IPS DF 6.9 (cell line): Measurements from ENCODE around the gene RNF44.

Experiments
- DNase-seq: peaks from one replicate; pipeline ENCODE4 v3.0.0-alpha.2; 2013; ENCODE audit warnings: low read depth, low spot score
- H3K27ac ChIP-seq: one replicate; pipeline ENCODE4 v1.5.1; 2013; ENCODE audit warnings: low read length, control low read depth
- H3K27me3 ChIP-seq: 2 replicates; pipeline ENCODE4 v1.6.1; 2013; ENCODE audit warnings: mild to moderate bottlenecking, low read length; ENCODE audit not compliant: control insufficient read depth, insufficient read depth
- H3K36me3 ChIP-seq: 2 replicates; pipeline ENCODE4 v1.6.1; 2013; ENCODE audit warnings: low read length; ENCODE audit not compliant: control insufficient read depth, insufficient read depth
- H3K4me1 ChIP-seq: 2 replicates; pipeline ENCODE4 v1.6.1; 2013; ENCODE audit warnings: low read length; ENCODE audit not compliant: control insufficient read depth, insufficient read depth
- H3K4me3 ChIP-seq: 2 replicates; pipeline ENCODE4 v1.5.1; 2013; ENCODE audit warnings: mild to moderate bottlenecking, low read length
- H3K9me3 ChIP-seq: 2 replicates; pipeline ENCODE4 v1.6.1; 2013; ENCODE audit warnings: low read length, inconsistent platforms; ENCODE audit not compliant: control insufficient read depth, insufficient read depth
- WGBS: extraction: QIAGEN DNeasy Blood & Tissue Kit; methylation state at CpG from one replicate; pipeline ENCODE4 v1.1.7; 2013; ENCODE audit warnings: mixed read lengths, missing lambda C conversion rate; ENCODE audit not compliant: insufficient read length, insufficient coverage; 5-methylcytosine and 5-hydroxymethylcytosine counted together

Gene RNF44

DNA sequence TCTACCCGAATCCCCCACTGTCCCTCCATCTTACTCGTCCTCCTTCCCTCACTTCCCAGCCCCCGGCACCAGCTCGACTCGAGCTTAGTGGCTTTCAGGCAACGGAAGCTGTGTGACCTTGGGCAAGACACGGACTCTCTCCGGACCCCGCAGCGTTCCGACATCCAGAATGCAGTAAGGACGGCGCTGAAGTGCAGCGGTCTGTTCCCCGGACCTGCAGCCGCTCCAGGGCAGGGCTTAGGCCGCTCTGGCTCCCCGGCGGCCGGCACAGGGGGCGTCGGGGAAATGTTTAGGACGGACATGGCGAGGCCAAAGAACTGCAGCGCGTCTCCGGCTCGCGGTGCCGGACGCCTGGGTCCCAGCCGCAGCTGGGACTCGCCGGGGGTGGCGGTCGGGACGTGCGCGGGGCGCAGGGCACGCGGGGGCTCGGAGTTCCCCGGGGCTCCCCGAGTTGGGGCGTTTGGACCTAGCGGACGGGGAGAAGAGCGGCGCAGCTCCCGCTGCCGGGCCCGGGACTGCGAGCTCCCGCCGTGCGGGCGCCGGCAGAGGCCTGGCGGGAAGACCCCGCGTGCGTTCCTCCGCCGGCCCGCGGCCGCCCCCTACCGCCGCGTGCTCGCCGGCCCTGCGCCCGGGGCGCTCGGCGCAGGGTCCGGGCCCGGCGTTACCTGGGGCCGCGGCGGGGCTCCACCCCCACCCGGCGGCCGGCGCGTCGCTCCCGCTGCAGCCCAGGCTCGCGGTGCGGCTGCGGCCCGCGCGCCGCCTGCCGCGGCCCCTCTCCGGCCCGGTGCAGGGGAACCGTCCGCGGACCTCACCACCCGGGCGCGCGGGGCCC lies 5.6 kb upstream of the RNF44 start:
- no peak overlapping the region for H3K27ac ChIP-seq
- peak overlapping the region; percentile 52; the same call in 1 of the 2 replicates for H3K4me3 ChIP-seq
- H3K36me3 ChIP-seq: no peaks in the 10 kb centered on the region
- whole genome bisulfite sequencing: no CpG with 5 or more reads among the region's 110 CpGs
- H3K4me1 ChIP-seq: peaks cover 8% of the 10 kb centered on the region
- H3K9me3 ChIP-seq: no peaks in the 10 kb centered on the region
- H3K27me3 ChIP-seq: no peaks in the 10 kb centered on the region
- DNase-seq: no peak

DNA sequence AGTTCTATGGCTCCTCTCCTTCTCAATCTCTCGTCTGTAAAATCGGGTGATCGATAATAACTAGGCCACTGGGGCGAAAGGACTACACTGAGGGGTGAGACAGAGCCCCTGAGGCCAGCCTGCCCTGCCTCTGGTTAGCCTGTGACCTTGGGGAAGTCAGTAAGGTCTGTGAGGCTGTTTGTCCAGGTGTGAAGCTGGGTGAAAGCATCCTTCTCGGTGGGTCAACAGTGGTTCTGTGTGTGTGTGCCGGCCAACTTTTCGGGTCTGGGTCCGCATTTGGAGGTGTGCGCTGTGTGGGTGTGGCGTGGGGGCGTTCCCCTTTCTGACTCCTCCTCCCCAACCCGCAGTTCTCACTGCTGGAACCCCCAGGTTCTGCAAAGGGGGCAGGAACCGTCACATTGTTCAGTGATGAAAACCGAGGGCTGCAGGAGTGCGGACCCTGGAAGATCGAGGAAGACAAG lies 5.0 kb upstream of the RNF44 start:
- no CpG with 5 or more reads among the region's 16 CpGs for WGBS
- Histone ChIP-seq H3K9me3 (no peaks in the 10 kb centered on the region), H3K27me3 (no peaks in the 10 kb centered on the region), H3K27ac (no peak overlapping the region), H3K36me3 (no peaks in the 10 kb centered on the region), H3K4me1 (peaks cover 8% of the 10 kb centered on the region), H3K4me3 (peak overlapping the region; percentile 52; the same call in 1 of the 2 replicates)
- DNase-seq: no peak

GRCh38 chr5:176541338-176542134 lies 4.3 kb upstream of the RNF44 start:
- peaks cover 8% of the 10 kb centered on the region for H3K4me1 ChIP-seq
- no peak overlapping the region for H3K27ac ChIP-seq
- no peak overlapping the region for H3K4me3 ChIP-seq
- H3K9me3 ChIP-seq: no peaks in the 10 kb centered on the region
- H3K27me3 ChIP-seq: no peaks in the 10 kb centered on the region
- DNase-seq: no peak
- no peaks in the 10 kb centered on the region for H3K36me3 ChIP-seq
- WGBS: no CpG with 5 or more reads among the region's 12 CpGs

- Histone ChIP-seq H3K36me3 (no peaks in the 10 kb centered on the region), H3K9me3 (no peaks in the 10 kb centered on the region), H3K27ac (no peak overlapping the region), H3K4me1 (peaks cover 8% of the 10 kb centered on the region), H3K27me3 (no peaks in the 10 kb centered on the region), H3K4me3 (no peak overlapping the region)
- no CpG with 5 or more reads among the region's 8 CpGs for WGBS
- DNase-seq: no peak
These were observed 3.7 kb upstream of the RNF44 start for GRCh38 chr5:176540956-176541337.

- DNase-seq: no peak
- Histone ChIP-seq H3K9me3 (no peaks in the 10 kb centered on the region), H3K4me3 (no peak overlapping the region), H3K36me3 (no peaks in the 10 kb centered on the region), H3K27me3 (no peaks in the 10 kb centered on the region), H3K27ac (no peak overlapping the region), H3K4me1 (peaks cover 8% of the 10 kb centered on the region)
- WGBS: no CpG with 5 or more reads among the region's 8 CpGs
These were observed 3.3 kb upstream of the RNF44 start for GRCh38 chr5:176540476-176540899.

DNA sequence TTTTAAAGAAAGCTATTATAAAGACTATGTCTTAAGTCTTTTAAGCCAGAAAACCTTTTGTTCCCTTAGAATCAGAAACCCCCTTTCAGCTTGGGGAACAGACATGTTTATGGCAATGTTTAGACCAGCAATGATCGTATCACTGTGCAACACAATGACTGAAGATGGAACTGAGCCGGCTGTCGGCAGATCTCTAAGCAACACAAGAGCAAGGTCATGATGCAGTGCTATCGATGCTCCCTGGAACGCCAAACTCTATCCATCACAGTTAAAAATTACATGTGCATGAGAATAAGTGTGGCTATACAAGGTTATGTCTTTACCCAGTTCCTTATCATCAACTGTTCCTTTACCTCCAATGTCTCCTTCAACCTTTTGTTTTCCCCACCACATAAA lies 1.8 kb upstream of the RNF44 start:
- H3K36me3 ChIP-seq: peaks cover 4% of the 10 kb centered on the region; the same call in 1 of the 2 replicates
- H3K27ac ChIP-seq: no peak overlapping the region
- peaks cover 12% of the 10 kb centered on the region for H3K4me1 ChIP-seq
- no peak overlapping the region for H3K4me3 ChIP-seq
- DNase-seq: no peak
- H3K27me3 ChIP-seq: no peaks in the 10 kb centered on the region
- H3K9me3 ChIP-seq: no peaks in the 10 kb centered on the region
- WGBS: no CpG with 5 or more reads among the region's 5 CpGs

DNA sequence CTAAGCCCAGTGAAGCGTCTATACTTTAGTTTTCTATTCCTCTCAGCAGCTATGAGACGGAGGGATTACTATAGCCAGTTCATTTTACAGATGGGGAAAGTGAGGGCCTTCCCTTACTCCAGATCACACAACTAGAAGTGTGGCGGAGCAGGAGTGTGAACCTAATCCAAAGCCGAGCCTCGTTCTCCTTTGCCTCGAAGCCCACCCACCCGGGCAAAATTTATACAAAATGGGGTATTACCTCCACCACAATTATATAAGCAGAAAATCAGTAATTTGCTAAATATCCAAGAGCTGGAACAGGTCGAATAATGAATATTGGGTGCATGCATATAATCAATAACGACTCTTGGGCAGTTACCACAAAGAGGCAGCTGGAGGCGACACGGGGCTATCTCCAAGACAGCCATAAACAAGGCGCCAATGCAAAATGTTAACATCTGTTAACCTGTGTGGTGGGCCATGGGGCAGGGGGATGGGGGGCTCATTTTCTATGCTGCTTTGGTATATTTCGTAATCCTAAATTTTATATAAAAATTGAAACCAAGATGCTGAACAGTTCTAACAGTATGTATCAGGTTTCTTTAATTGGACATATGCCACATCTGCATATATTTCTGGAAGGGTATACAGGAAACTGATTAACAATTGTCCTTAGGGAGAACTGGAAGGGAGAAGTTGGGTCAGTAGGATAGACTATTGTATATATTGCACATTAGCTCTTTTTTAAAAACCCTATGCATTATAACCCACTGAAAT lies 1.2 kb upstream of the RNF44 start:
- H3K9me3 ChIP-seq: no peaks in the 10 kb centered on the region
- WGBS: no CpG with 5 or more reads among the region's 13 CpGs
- H3K36me3 ChIP-seq: peaks cover 4% of the 10 kb centered on the region; the same call in 1 of the 2 replicates
- no peak overlapping the region for H3K27ac ChIP-seq
- H3K27me3 ChIP-seq: no peaks in the 10 kb centered on the region
- H3K4me3 ChIP-seq: peak overlapping the region; percentile 10; the same call in 1 of the 2 replicates
- DNase-seq: no peak
- H3K4me1 ChIP-seq: peaks cover 12% of the 10 kb centered on the region

DNA sequence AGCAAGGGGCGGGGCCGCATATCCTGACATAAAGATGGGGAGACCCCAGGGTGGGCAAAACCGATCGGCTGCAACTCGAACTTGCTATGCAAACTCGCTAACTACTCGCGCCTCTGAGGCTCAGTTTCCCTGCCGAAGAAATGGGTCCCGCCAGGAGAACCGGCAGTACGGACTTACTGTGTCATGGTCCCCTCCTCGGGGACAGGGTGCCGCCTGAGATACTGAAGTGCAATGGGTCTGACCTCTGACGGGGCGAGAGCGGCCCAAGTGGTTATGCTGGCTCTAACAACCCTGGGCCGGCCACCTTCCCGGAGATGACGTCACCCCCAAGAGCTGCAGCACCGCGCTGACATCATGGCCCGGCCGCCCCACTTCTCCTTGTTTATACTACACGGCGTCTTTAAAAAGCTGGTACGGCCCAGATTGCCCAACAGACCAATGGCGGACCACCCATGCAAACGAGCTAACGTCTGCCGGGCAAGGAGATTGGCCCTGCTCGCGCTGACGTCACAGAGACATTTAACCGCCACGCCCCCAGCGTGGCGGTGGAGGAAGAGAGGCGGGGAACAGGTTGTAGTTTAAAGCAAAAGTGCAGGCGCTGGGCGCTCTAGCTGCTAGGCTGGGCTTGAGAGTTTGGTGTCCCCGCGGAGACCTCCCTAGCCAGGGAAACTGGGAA lies 490 bp upstream of the RNF44 start:
- peak; percentile 97 for DNase-seq
- Histone ChIP-seq H3K9me3 (no peaks in the 10 kb centered on the region), H3K27me3 (no peaks in the 10 kb centered on the region), H3K4me1 (peaks cover 12% of the 10 kb centered on the region), H3K4me3 (peak overlapping the region; percentile 67), H3K36me3 (peaks cover 7% of the 10 kb centered on the region; the same call in 1 of the 2 replicates), H3K27ac (no peak overlapping the region)
- no CpG with 5 or more reads among the region's 43 CpGs for WGBS

GRCh38 chr5:176536132-176536901 lies 885 bp downstream of the RNF44 start:
- Histone ChIP-seq H3K36me3 (peaks cover 18% of the 10 kb centered on the region), H3K9me3 (no peaks in the 10 kb centered on the region), H3K4me1 (peaks cover 6% of the 10 kb centered on the region), H3K27ac (no peak overlapping the region), H3K27me3 (no peaks in the 10 kb centered on the region), H3K4me3 (peak overlapping the region; percentile 67)
- no CpG with 5 or more reads among the region's 43 CpGs for WGBS
- no peak for DNase-seq
